Activated T-cell treated with anti-CD3 and anti-CD28 coated beads for 1 hour (primary cell): ENCODE data around the gene TMED8.
A peak's percentile ranks its signal among the peaks of the same experiment; 100 is the strongest.
"Not testable (repeated sequence)": the region's sequence is repeated elsewhere in the genome, so short reads cannot be mapped to it uniquely, and the experiment has no call there.

Experiments
- DNase-seq: peaks from one replicate; pipeline ENCODE4 v3.0.0-alpha.2; 2020; ENCODE audit warnings: low read depth

The TMED8 gene

GRCh38 chr14:77376771-77377501, at the start of gene TMED8, which contains the start of gene SAMD15:
TMED8 (minus strand) TSS chr14:77377094; CDS start chr14:77377053, 41 bp downstream.
SAMD15 (plus strand) TSS chr14:77377379; CDS start chr14:77377419, 40 bp downstream.
- DNase-seq = peak; percentile 69

- DNase-seq = no peak
Observed at GRCh38 chr14:77426396-77426795, 49.5 kb upstream of the TMED8 start.

DNA sequence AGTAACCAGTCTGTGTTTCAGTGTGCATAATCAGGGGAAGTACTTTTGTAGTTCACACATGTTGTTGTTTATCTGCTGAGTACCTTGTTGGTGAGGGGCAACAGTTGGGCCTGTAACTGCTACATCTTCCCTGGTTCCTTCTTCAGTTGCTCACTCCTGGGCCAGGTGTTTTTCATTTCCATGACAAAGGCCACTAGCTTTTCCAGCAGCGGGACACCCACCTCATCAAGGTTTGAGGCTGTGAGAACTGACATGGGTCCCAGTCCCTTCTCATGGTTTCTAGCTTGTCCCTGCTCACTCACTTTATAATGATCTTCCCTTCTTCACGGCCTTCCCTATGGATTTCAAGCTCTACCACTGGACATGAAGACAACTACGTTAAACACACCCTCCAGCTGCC, 48.0 kb upstream of the TMED8 start:
- DNase-seq = no peak

GRCh38 chr14:77423423-77423822, 46.5 kb upstream of the TMED8 start, which contains the start of gene NOXRED1:
NOXRED1 (minus strand) TSS chr14:77423523; CDS start chr14:77422889, 634 bp downstream.
- DNase-seq = no peak

- DNase-seq = no peak
Observed at GRCh38 chr14:77421201-77421600, 44.3 kb upstream of the TMED8 start.

- no peak for DNase-seq
Observed at GRCh38 chr14:77416836-77417235, 39.9 kb upstream of the TMED8 start.

DNA sequence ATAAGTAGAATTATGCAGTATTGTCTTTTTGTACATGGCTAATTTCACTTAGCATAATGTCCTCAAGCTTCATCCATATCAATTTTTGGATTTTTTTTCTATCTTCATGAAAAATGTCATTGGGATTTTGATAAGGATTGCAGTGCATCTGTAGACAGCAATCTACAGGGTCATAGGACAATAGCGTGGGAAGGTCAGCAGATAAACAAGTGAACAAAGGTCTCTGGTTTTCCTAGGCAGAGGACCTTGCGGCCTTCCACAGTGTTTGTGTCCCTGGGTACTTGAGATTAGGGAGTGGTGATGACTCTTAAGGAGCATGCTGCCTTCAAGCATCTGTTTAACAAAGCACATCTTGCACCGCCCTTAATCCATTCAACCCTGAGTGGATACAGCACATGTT, 39.2 kb upstream of the TMED8 start:
- DNase-seq = not testable (repeated sequence)

DNA sequence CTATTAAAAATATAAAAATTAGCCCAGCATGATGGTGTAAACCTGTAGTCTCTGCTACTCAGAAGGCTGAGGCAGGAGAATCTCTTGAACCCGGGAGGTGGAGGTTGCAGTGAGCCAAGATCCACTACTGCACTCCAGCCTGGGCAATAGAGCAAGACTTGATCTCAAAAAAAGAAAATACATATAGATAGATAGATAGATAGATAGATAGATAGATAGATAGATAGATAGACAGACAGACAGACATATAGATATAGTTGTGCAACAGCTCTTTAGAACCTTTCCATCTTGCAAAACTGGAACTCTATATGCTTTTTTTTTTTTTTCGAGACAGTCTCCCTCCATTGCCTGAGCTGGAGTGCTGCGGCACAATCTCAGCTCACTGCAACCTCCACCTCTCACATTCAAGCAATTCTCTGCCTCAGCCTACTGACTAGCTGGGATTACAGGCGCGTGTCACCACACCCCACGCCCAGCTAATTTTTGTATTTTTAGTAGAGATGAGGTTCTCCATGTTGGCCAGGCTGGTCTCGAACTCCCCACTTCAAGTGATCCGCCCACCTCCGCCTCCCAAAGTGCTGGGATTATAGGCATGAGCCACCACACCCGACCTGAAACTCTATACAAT, 38.6 kb upstream of the TMED8 start:
- not testable (repeated sequence) for DNase-seq

GRCh38 chr14:77409131-77409533, 32.2 kb upstream of the TMED8 start:
- no peak for DNase-seq

GRCh38 chr14:77407158-77407557, 30.3 kb upstream of the TMED8 start:
- no peak for DNase-seq

- no peak for DNase-seq
Observed at GRCh38 chr14:77406718-77407117, 29.8 kb upstream of the TMED8 start.

GRCh38 chr14:77406086-77406485, 29.2 kb upstream of the TMED8 start:
- DNase-seq = no peak

DNA sequence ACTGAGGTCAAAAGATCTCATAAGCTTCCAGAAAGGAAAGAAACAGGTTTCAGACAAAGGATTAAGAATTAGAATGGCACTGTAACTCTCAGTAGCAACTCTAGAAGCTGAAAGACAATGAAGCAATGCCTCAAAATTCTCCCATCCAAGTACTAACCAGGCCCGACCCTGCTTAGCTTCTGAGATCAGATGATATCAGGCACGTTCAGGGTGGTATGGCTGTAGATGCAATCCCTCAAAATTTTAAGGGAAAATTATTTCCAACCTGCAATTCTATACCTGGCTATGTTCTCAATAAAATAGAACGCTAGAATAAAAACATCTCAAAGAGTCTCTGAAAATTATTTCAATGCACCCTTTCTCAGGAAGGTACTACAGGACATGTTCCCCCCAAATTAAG, 26.9 kb upstream of the TMED8 start:
- no peak for DNase-seq

DNA sequence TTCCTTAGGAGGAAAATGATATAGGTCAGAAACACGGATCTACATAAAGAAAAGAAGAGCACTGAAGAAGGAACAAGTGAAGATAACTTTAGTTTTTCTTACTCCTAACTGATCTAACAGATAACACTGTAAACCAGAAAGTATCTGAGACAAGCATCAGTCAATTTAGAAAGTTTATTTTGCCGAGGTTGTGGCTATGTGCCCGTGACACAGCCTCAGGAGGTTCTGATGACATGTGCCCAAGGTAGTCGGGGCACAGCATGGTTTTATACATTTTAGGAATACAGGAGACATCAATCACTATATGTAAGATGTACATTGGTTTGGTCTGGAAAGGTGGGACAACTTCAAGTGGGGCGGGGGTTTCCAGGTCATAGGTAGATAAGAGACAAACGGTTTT, 23.3 kb upstream of the TMED8 start:
- DNase-seq = no peak

DNA sequence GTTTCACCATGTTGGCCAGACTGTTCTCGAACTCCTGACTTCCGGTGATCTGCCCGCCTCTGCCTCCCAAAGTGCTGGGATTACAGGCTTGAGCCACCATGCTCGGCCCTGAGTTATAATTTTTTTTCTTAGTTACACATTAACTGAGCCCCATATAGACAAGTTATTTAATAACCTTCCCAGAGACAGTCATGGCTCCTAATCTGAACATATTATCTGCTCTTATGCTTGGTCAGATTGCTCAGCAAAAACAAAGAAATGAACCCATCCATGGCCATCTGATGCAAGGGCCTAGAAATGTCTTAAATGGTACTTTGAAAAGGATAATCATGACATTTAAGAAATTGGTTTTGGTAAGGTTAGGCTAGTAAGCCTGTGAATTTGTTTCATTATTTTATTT, 13.3 kb upstream of the TMED8 start:
- no peak for DNase-seq

DNA sequence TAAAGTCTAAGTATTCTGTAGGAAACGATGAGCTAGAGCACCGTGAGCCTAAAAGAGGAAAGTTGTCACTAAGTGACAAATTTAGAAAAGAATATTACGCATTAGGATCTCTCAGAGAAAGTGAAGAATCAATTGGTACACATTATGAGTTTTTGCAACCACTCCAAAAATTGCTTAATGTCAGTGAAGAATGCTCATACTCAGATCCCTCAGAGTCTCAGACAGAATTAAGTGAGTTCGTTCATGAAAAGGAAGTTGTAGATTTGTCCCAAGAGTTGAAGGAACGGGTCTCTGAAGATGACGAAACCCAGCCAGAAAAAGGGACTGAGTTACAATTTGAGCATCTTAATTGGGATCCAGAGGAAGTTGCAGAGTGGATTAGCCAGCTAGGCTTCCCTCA, 1.8 kb upstream of the TMED8 start:
- no peak for DNase-seq

DNA sequence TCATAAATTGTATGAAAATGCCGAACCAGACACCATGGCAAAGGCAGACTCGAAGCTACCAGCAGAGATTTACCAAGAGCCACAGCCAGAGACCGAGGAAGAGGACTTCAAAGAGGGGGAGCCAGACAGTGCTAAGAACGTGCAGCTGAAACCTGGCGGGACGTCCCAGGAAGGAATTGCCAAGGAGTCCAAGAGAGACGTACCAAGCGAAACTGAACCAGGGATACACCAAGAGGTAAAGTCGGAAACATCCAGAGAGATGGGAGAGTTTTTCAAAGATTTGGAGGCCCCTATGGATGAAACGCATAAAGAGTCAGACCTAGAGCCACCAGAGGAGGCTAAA, 579 bp upstream of the TMED8 start:
- no peak for DNase-seq

- peak; percentile 12 for DNase-seq
Observed at GRCh38 chr14:77375973-77376770, 722 bp downstream of the TMED8 start.

- no peak for DNase-seq
Observed at GRCh38 chr14:77375164-77375950, 1.5 kb downstream of the TMED8 start.

- no peak for DNase-seq
Observed at GRCh38 chr14:77372304-77372841, 4.5 kb downstream of the TMED8 start.

DNA sequence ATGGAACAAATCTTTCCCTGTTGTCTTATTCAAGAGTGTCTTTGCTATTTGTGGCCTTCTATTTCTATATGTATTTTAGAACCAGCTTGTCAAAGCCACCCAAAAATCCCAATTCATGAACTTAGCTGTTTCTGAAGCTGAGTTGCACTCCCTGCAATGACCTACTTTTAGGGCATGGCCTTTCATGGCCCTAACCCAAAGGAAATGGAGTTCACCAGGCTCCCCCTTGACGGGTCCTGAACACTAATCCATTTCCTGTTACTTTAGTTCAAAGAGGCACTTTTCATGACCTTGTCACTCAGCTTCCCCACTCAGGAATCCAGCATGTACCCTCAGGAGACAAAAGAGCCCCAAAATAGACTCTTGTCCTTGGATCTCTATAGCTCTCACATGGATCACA, 7.6 kb downstream of the TMED8 start:
- DNase-seq = no peak

GRCh38 chr14:77364146-77364545, 12.7 kb downstream of the TMED8 start:
- no peak for DNase-seq
